Measurements from ENCODE around the gene MMP23B. TPM values are rescaled to one million over a fixed set of nuclear protein-coding genes. Genes with fewer than 3 reads are reported as not detected.

Gene MMP23B
- 13.6 and 15.7 TPM in 2 replicates for total RNA-seq

DNA sequence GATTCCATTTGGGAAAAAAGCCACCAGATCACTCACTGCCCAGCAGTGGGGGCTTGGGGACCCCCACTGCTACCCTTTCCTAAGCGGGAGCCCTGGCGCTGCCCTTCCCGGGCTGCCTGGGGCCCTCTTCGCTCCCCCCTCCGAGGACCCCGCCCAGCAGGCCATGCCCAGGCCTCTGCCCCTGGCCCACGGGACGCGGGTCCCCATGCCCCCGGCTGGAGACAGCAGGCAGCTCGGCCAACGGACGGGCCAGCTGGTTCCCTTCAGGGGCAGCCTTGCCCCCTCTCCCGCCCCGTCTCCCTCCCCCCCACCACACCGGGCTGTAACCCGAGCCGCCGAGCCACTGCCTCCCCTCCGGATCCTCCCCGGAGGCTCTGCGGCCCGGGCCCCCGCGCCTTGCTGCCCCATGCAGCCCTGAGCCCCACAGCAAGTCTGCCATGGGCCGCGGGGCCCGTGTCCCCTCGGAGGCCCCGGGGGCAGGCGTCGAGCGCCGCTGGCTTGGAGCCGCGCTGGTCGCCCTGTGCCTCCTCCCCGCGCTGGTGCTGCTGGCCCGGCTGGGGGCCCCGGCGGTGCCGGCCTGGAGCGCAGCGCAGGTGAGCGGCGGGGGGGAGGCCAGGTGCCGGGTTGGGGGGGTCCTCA is at the start of gene MMP23B:
TSS of gene MMP23B (plus strand) at position 392 of the 639 bp plus-strand sequence. CDS start at position 438, 46 bp downstream.

GRCh38 chr1:1599935-1600860 is 31.8 kb upstream of the MMP23B start, which contains the start of gene FNDC10:
Gene FNDC10 (minus strand): TSS chr1:1600135. CDS start chr1:1600015, 120 bp downstream.

GRCh38 chr1:1615256-1616044 is 16.5 kb upstream of the MMP23B start, which contains the start of gene MIB2:
Gene MIB2 (plus strand): TSS chr1:1615500. CDS start chr1:1623453, 7,953 bp downstream.

DNA sequence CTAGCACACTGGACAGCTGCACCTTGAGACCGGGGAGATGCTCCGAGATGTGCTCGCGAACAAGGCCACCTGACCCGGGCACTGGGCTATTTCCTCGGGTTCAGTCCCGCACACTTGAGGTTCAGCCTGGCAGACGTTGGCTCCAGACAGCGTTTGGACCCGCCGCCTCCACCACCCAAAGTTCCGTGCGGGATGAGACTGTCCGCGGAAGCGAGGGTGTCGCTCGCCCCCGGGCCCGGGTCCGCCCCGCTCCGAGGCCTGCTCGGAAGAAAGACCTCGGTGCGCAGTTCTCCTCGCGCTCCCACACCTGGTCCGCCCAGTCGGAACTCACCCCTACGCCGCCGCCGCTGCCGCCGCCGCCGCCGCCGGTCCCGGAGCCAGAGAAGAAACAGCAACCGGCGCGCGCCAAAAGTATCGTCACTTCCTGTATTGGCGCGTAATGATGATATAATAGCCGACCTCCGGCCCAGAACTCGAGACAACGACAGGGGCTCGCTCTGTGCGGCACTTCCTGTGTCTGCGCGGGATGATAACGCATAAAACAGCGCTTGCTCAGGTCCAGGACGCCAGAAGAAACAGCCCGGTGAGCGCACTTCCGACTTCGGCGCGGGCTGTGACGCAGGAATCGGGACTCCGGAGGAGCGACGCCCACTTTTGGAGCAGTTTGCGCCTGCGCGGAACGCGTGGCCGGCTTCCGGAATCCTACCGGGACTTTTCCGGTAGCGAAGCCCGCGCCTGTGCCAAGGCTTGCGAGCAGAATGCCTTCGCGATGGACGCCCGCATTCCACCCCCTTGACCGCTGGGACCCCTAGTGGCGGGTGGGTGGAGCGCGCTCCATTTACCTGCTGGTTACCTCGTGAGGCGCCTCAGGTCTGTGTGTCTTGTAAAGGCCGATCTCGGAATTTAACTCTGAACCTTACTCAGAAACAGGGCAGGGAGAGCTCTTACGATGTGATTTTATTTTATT is 26.9 kb downstream of the MMP23B start, which contains the start of gene CDK11B:
TSS of gene CDK11B (minus strand) at position 422 of the 967 bp plus-strand sequence. CDS start 1,519 bp downstream, outside the sequence.

Other genes starting within 250 kb of the MMP23B start
- gene CCNL2, start 232.8 kb upstream of the MMP23B start, total RNA-seq = 119 and 121 TPM in 2 replicates
- 91.9 and 98.0 TPM in 2 replicates for gene MRPL20, start 224.9 kb upstream of the MMP23B start, total RNA-seq
- gene ANKRD65, start 210.9 kb upstream of the MMP23B start, total RNA-seq = 0.20 and 1.00 TPM in 2 replicates
- gene VWA1, start 196.5 kb upstream of the MMP23B start, total RNA-seq = 6.9 and 14.0 TPM in 2 replicates
- gene ATAD3C, start 182.5 kb upstream of the MMP23B start, total RNA-seq = not detected in 2 replicates
- gene ATAD3B, start 160.4 kb upstream of the MMP23B start, total RNA-seq = 8.6 and 9.3 TPM in 2 replicates
- 19.9 and 27.5 TPM in 2 replicates for gene ATAD3A, start 120.0 kb upstream of the MMP23B start, total RNA-seq
- gene TMEM240, start 91.5 kb upstream of the MMP23B start, total RNA-seq = 1.2 and 5.8 TPM in 2 replicates
- 95.3 and 101 TPM in 2 replicates for gene SSU72, start 57.3 kb upstream of the MMP23B start, total RNA-seq
- 12.5 and 15.5 TPM in 2 replicates for gene FNDC10, start 32.0 kb upstream of the MMP23B start, total RNA-seq
- gene MIB2, start 16.7 kb upstream of the MMP23B start, total RNA-seq = 40.8 and 48.0 TPM in 2 replicates
- 10.8 and 12.0 TPM in 2 replicates for gene CDK11B, start 26.8 kb downstream of the MMP23B start, total RNA-seq
- 43.6 and 43.7 TPM in 2 replicates for gene SLC35E2B, start 60.6 kb downstream of the MMP23B start, total RNA-seq
- gene CDK11A, start 92.2 kb downstream of the MMP23B start, total RNA-seq = 6.8 and 8.1 TPM in 2 replicates
- 53.7 TPM in 2 replicates for gene NADK, start 146.3 kb downstream of the MMP23B start, total RNA-seq

Data from cardiac ventricle fibroblast (primary cell).